A673 (cell line): ENCODE data around the gene KRCC1. TPM values are rescaled to one million over a fixed set of nuclear protein-coding genes. Genes with fewer than 3 reads are reported as not detected.
"Not testable (repeated sequence)": the region's sequence is repeated elsewhere in the genome, so short reads cannot be mapped to it uniquely, and the experiment has no call there.

Experiments
- BruUV-seq: library from RNA; stranded (reverse); fragments of 400-500 nt; replicated peaks from 2 replicates; lab custom pipeline; 2021; lab: Mats Ljungman, UMichigan
- CTCF ChIA-PET: fragments of 300-600 bp; sonication (Branson Sonifier 250); formaldehyde crosslinking; loops from one replicate; lab custom pipeline; 2022; ENCODE audit warnings: antibody characterized with exemption; lab: Charles Lee
- POLR2A ChIA-PET: fragments of 300-600 bp; sonication (Branson Sonifier 250); formaldehyde crosslinking; loops from one replicate; lab custom pipeline; 2022; ENCODE audit warnings: antibody characterized with exemption; ENCODE audit not compliant: low non-redundant PET; lab: Charles Lee
- DNase-seq: peaks from one replicate; pipeline ENCODE4 v3.0.0-alpha.2; 2015; ENCODE audit warnings: low spot score
- H3K27ac ChIP-seq: fragments of 200-600 bp; sonication (generic); 2 replicates; pipeline ENCODE4 v1.5.1; 2016; ENCODE audit warnings: mixed run types, low read depth, mild to moderate bottlenecking, mixed read lengths, antibody characterized with exemption, low read length; ENCODE audit not compliant: poor library complexity, severe bottlenecking
- H3K27me3 ChIP-seq: fragments of 200-600 bp; sonication (generic); replicated peaks from 2 replicates; pipeline ENCODE4 v1.6.1; 2017; ENCODE audit warnings: mixed run types, low read depth, mild to moderate bottlenecking, mixed read lengths, antibody characterized with exemption, low read length; ENCODE audit not compliant: insufficient read depth, poor library complexity
- H3K36me3 ChIP-seq: fragments of 200-600 bp; sonication (generic); 2 replicates; pipeline ENCODE4 v1.6.1; 2016; ENCODE audit warnings: mixed run types, mild to moderate bottlenecking, mixed read lengths, antibody characterized with exemption, low read length; ENCODE audit not compliant: insufficient read depth, poor library complexity, severe bottlenecking
- H3K4me1 ChIP-seq: fragments of 200-600 bp; sonication (generic); 2 replicates; pipeline ENCODE4 v1.6.1; 2017; ENCODE audit warnings: mixed run types, mild to moderate bottlenecking, mixed read lengths, antibody characterized with exemption, low read length; ENCODE audit not compliant: insufficient read depth, poor library complexity, severe bottlenecking
- H3K4me3 ChIP-seq: fragments of 200-600 bp; sonication (generic); 2 replicates; pipeline ENCODE4 v1.5.1; 2016; ENCODE audit warnings: low read depth, mixed run types, mild to moderate bottlenecking, mixed read lengths, low read length; ENCODE audit not compliant: poor library complexity, severe bottlenecking
- H3K9me3 ChIP-seq: fragments of 200-600 bp; sonication (generic); 2 replicates; pipeline ENCODE4 v1.6.1; 2016; ENCODE audit warnings: mixed run types, low read depth, mild to moderate bottlenecking, mixed read lengths, antibody characterized with exemption, low read length; ENCODE audit not compliant: poor library complexity, severe bottlenecking
- CTCF ChIP-seq: fragments of 300-800, 200-600 bp; sonication (generic); conservative IDR thresholded peaks from 2 replicates; pipeline ENCODE4 v1.5.1; 2017; ENCODE audit warnings: low read depth, mild to moderate bottlenecking, antibody characterized with exemption, low read length, moderate library complexity, mixed read lengths
- EZH2 ChIP-seq: fragments of 200-600 bp; sonication (generic); IDR thresholded peaks from 2 replicates; pipeline ENCODE4 v1.6.1; 2017; ENCODE audit warnings: borderline replicate concordance, low read depth, mild to moderate bottlenecking, mixed read lengths, antibody characterized with exemption, low read length; ENCODE audit not compliant: poor library complexity, severe bottlenecking
- intact Hi-C: fragments of 100-400 bp; cut with micrococcal nuclease; formaldehyde crosslinking; loops from one replicate; pipeline ENCODE4 v1.10.0; 2022; ENCODE audit not compliant: unreplicated experiment
- total RNA-seq: library from RNA; stranded (reverse); gene quantifications from 2 replicates; pipeline ENCODE4 v1.2.3, GENCODE V29; 2021

KRCC1 gene
- total RNA-seq, 1 experiment from 2014 or later = 8.5 TPM

GRCh38 chr2:88018909-88019308, 36.7 kb downstream of the KRCC1 start:
- DNase-seq = no peak
- no TSS peak for BruUV-seq
- ChIA-PET POLR2A (no interaction called here), CTCF (no interaction called here)
- no peaks in the 10 kb centered on the region for H3K9me3 ChIP-seq
- TF ChIP-seq CTCF = no peak
- no peak for TF ChIP-seq EZH2
- intact Hi-C loops = no loop called here
- H3K4me1 ChIP-seq = peaks cover 6% of the 10 kb centered on the region
- no peak overlapping the region for H3K4me3 ChIP-seq
- H3K27ac ChIP-seq = no peak overlapping the region
- H3K36me3 ChIP-seq = no peaks in the 10 kb centered on the region
- H3K27me3 ChIP-seq = no peaks in the 10 kb centered on the region

- intact Hi-C loops, CTCF ChIA-PET, H3K4me1 ChIP-seq, POLR2A ChIA-PET, H3K27me3 ChIP-seq, H3K9me3 ChIP-seq, H3K27ac ChIP-seq, H3K36me3 ChIP-seq, BruUV-seq: not testable (repeated sequence)
- peak; percentile 54 for DNase-seq
- peak overlapping the region; percentile 57 for H3K4me3 ChIP-seq
Observed at GRCh38 chr2:88018077-88018805, 37.3 kb downstream of the KRCC1 start.

- H3K9me3 ChIP-seq, H3K27ac ChIP-seq, POLR2A ChIA-PET, CTCF ChIA-PET, DNase-seq, intact Hi-C loops, H3K4me1 ChIP-seq, BruUV-seq, H3K27me3 ChIP-seq, H3K36me3 ChIP-seq: not testable (repeated sequence)
- peak overlapping the region; percentile 57 for H3K4me3 ChIP-seq
Observed at GRCh38 chr2:88017780-88018038, 37.9 kb downstream of the KRCC1 start.

- TF ChIP-seq CTCF (no peak), EZH2 (no peak)
- Histone ChIP-seq H3K4me1 (peaks cover 6% of the 10 kb centered on the region), H3K27me3 (no peaks in the 10 kb centered on the region), H3K27ac (peak overlapping the region; percentile 98), H3K9me3 (no peaks in the 10 kb centered on the region), H3K36me3 (no peaks in the 10 kb centered on the region), H3K4me3 (peak overlapping the region; percentile 57)
- CTCF ChIA-PET = no interaction called here
- POLR2A ChIA-PET = interaction anchor here (0.6 kb wide), 1 partner anchor 23 kb away, joined by 3 read pairs; no protein-coding TSS in a partner anchor
- DNase-seq = no peak
- no TSS peak for BruUV-seq
- intact Hi-C loops = no loop called here
Observed at GRCh38 chr2:88016960-88017779, 38.4 kb downstream of the KRCC1 start.
